ENCODE measurements around the gene ACTN4. TPM values are rescaled to one million over a fixed set of nuclear protein-coding genes. Genes with fewer than 3 reads are reported as not detected.
A peak's percentile ranks its signal among the peaks of the same experiment; 100 is the strongest.

The ACTN4 gene
- total and polyA plus RNA-seq, 12 donors, result 148 to 773 (median 558) TPM

GRCh38 chr19:38682195-38682867 is 34.9 kb downstream of the ACTN4 start:
- Histone ChIP-seq H3K27ac (peak overlapping the region; percentile 86 to 97 (median 96)), H3K4me1 (replicated peaks in 1 of 2) (peaks cover 53 to 68% of the 10 kb centered on the region in 2 donors), H3K36me3 (replicated peaks in 1 of 2) (no peaks in the 10 kb centered on the region), H3K27me3 (no peaks in the 10 kb centered on the region), H3K4me3 (no peak overlapping the region), H3K9me3 (replicated peaks in 1 of 3) (no peaks in the 10 kb centered on the region)
- intact Hi-C loops (cut with DNase I), result no loop called here
- DNase-seq, result no peak
- TF ChIP-seq POLR2A (IDR thresholded peaks at IDR 0.05) (no peak), CTCF (IDR thresholded peaks at IDR 0.05) (no peak)
- 84 to 94% (median 88%) methylated on average over 10 to 11 of the region's 11 CpGs for WGBS, 4 donors

GRCh38 chr19:38682872-38683392 is 35.5 kb downstream of the ACTN4 start:
- Histone ChIP-seq H3K27ac (peak overlapping the region; percentile 86 to 97 (median 96)), H3K36me3 (replicated peaks in 1 of 2) (no peaks in the 10 kb centered on the region), H3K27me3 (no peaks in the 10 kb centered on the region), H3K4me3 (no peak overlapping the region), H3K4me1 (replicated peaks in 1 of 2) (peaks cover 59 to 74% of the 10 kb centered on the region in 2 donors), H3K9me3 (replicated peaks in 1 of 3) (no peaks in the 10 kb centered on the region)
- TF ChIP-seq POLR2A (IDR thresholded peaks at IDR 0.05) (no peak), CTCF (IDR thresholded peaks at IDR 0.05) (no peak)
- intact Hi-C loops (cut with DNase I), result no loop called here
- WGBS, 4 donors, result 74 to 91% (median 75%) methylated on average over 4 to 7 of the region's 7 CpGs
- no peak for DNase-seq

- Histone ChIP-seq H3K27me3 (no peaks in the 10 kb centered on the region), H3K4me1 (replicated peaks in 1 of 2) (peaks cover 65 to 80% of the 10 kb centered on the region in 2 donors), H3K36me3 (replicated peaks in 1 of 2) (no peaks in the 10 kb centered on the region), H3K9me3 (replicated peaks in 1 of 3) (no peaks in the 10 kb centered on the region), H3K27ac (peak overlapping the region; percentile 86 to 97 (median 96)), H3K4me3 (no peak overlapping the region)
- intact Hi-C loops (cut with DNase I), result no loop called here
- WGBS, 4 donors, result 21 to 25% (median 23%) methylated on average over 9 to 10 of the region's 10 CpGs
- TF ChIP-seq POLR2A (IDR thresholded peaks at IDR 0.05), result peak; percentile 20 to 80
- no peak for TF ChIP-seq CTCF (IDR thresholded peaks at IDR 0.05)
- DNase-seq, result peak; percentile 91 to 99 (median 97)
These were observed 36.1 kb downstream of the ACTN4 start for GRCh38 chr19:38683393-38684077.

- Histone ChIP-seq H3K36me3 (replicated peaks in 1 of 2) (no peaks in the 10 kb centered on the region), H3K27ac (peak overlapping the region; percentile 86 to 97 (median 96)), H3K4me1 (replicated peaks in 1 of 2) (peaks cover 69 to 87% of the 10 kb centered on the region in 2 donors), H3K4me3 (no peak overlapping the region), H3K9me3 (replicated peaks in 1 of 3) (no peaks in the 10 kb centered on the region), H3K27me3 (no peaks in the 10 kb centered on the region)
- DNase-seq, result peak; percentile 75 to 93 (median 87)
- 18 to 33% (median 29%) methylated on average over 6 to 7 of the region's 7 CpGs for WGBS, 4 donors
- peak in 1 of 2 donors; percentile 42 for TF ChIP-seq POLR2A (IDR thresholded peaks at IDR 0.05)
- TF ChIP-seq CTCF (IDR thresholded peaks at IDR 0.05), result no peak
- intact Hi-C loops (cut with DNase I), result no loop called here
These were observed 36.8 kb downstream of the ACTN4 start for GRCh38 chr19:38684078-38684861.
